Mesendoderm (in vitro differentiated cells): ENCODE measurements around the gene CREBZF.
"Not testable (repeated sequence)": the region's sequence is repeated elsewhere in the genome, so short reads cannot be mapped to it uniquely, and the experiment has no call there.

Source experiments
- DNase-seq: peaks from one replicate; pipeline ENCODE4 v3.0.0; 2013
- H2AK5ac ChIP-seq: 2 replicates; pipeline ENCODE4 v1.6.1; 2013; ENCODE audit warnings: low read length, inconsistent platforms
- H2BK120ac ChIP-seq: 2 replicates; pipeline ENCODE4 v1.6.1; 2013; ENCODE audit warnings: low read depth, mild to moderate bottlenecking, low read length, moderate library complexity, mixed read lengths
- H2BK15ac ChIP-seq: replicated peaks from 2 replicates; pipeline ENCODE4 v1.6.1; 2013; ENCODE audit warnings: low read depth, mild to moderate bottlenecking, moderate library complexity
- H2BK5ac ChIP-seq: 2 replicates; pipeline ENCODE4 v1.6.1; 2013; ENCODE audit warnings: low read length, inconsistent platforms
- H3K18ac ChIP-seq: 2 replicates; pipeline ENCODE4 v1.6.1; 2013; ENCODE audit warnings: mild to moderate bottlenecking, low read length, mixed read lengths
- H3K23ac ChIP-seq: one replicate; pipeline ENCODE4 v1.6.1; 2013; ENCODE audit warnings: low read length
- H3K27ac ChIP-seq: 2 replicates; pipeline ENCODE4 v1.5.1; 2013; ENCODE audit warnings: low read depth, mild to moderate bottlenecking, inconsistent platforms, low read length, moderate library complexity
- H3K27me3 ChIP-seq: 2 replicates; pipeline ENCODE4 v1.6.1; 2013; ENCODE audit warnings: low read length, control low read depth, mild to moderate bottlenecking, inconsistent platforms; ENCODE audit not compliant: insufficient read depth, poor library complexity
- H3K36me3 ChIP-seq: 2 replicates; pipeline ENCODE4 v1.6.1; 2013; ENCODE audit warnings: low read length, inconsistent platforms; ENCODE audit not compliant: control insufficient read depth, insufficient read depth
- H3K4ac ChIP-seq: one replicate; pipeline ENCODE4 v1.6.1; 2013; ENCODE audit warnings: low read depth, mild to moderate bottlenecking, low read length, moderate library complexity
- H3K4me1 ChIP-seq: 2 replicates; pipeline ENCODE4 v1.6.1; 2013; ENCODE audit warnings: low read depth, low read length, inconsistent platforms; ENCODE audit not compliant: control insufficient read depth
- H3K4me2 ChIP-seq: 2 replicates; pipeline ENCODE4 v1.6.1; 2013; ENCODE audit warnings: low read length
- H3K4me3 ChIP-seq: 2 replicates; pipeline ENCODE4 v1.5.1; 2013; ENCODE audit warnings: mild to moderate bottlenecking, low read length
- H3K56ac ChIP-seq: one replicate; pipeline ENCODE4 v1.6.1; 2013; ENCODE audit warnings: low read length
- H3K79me1 ChIP-seq: 2 replicates; pipeline ENCODE4 v1.6.1; 2013; ENCODE audit warnings: low read length, inconsistent platforms
- H3K79me2 ChIP-seq: 2 replicates; pipeline ENCODE4 v1.6.1; 2013; ENCODE audit warnings: mild to moderate bottlenecking, low read length; ENCODE audit not compliant: control insufficient read depth, insufficient read depth
- H3K9ac ChIP-seq: 2 replicates; pipeline ENCODE4 v1.6.1; 2013; ENCODE audit warnings: low read length, inconsistent platforms
- H4K5ac ChIP-seq: one replicate; pipeline ENCODE4 v1.6.1; 2013; ENCODE audit warnings: low read length
- H4K8ac ChIP-seq: one replicate; pipeline ENCODE4 v1.6.1; 2013; ENCODE audit warnings: low read depth, mild to moderate bottlenecking, control low read depth, low read length, moderate library complexity
- WGBS: extraction: QIAGEN DNeasy Blood & Tissue Kit; methylation state at CpG from one replicate; pipeline ENCODE4 v1.1.7; 2013; ENCODE audit warnings: low lambda C conversion rate, missing lambda C conversion rate; ENCODE audit not compliant: insufficient coverage; ENCODE audit errors: extremely low coverage; 5-methylcytosine and 5-hydroxymethylcytosine counted together

The CREBZF gene

GRCh38 chr11:85627332-85627997 lies 37.5 kb downstream of the CREBZF start, which contains the start of gene DLG2:
TSS of gene DLG2 (minus strand) at chr11:85627344.
- WGBS: no CpG with 5 or more reads among the region's 23 CpGs

GRCh38 chr11:85626496-85626895 lies 38.4 kb downstream of the CREBZF start:
- WGBS: 100% methylated on average over 2 of the region's 2 CpGs

More at GRCh38 chr11:85627332-85627997, 37.5 kb downstream of the CREBZF start, which contains the start of gene DLG2:
- DNase-seq: peak; percentile 53
- H3K79me2 ChIP-seq: peaks cover 26% of the 10 kb centered on the region
- no peak within 1 kb of the TSS for H3K4ac ChIP-seq
- peak within 1 kb of the TSS; percentile 42 for H3K18ac ChIP-seq
- no peak within 1 kb of the TSS for H2BK120ac ChIP-seq
- no peak within 1 kb of the TSS for H2AK5ac ChIP-seq
- no peak within 1 kb of the TSS for H3K23ac ChIP-seq
- peaks cover 2% of the 10 kb centered on the region for H3K36me3 ChIP-seq
- no peaks in the 10 kb centered on the region for H3K4me1 ChIP-seq
- peaks cover 5% of the 10 kb centered on the region for H3K79me1 ChIP-seq
- no peak within 1 kb of the TSS for H2BK15ac ChIP-seq
- H3K9ac ChIP-seq: peak within 1 kb of the TSS; percentile 91
- H3K56ac ChIP-seq: peak within 1 kb of the TSS; percentile 84
- peak within 1 kb of the TSS; percentile 65 for H3K27ac ChIP-seq
- H4K5ac ChIP-seq: no peak within 1 kb of the TSS
- peak within 1 kb of the TSS; percentile 80 for H3K4me3 ChIP-seq
- H3K4me2 ChIP-seq: peak within 1 kb of the TSS; percentile 84
- no peak within 1 kb of the TSS for H2BK5ac ChIP-seq
- H3K27me3 ChIP-seq: no peaks in the 10 kb centered on the region
- no peak within 1 kb of the TSS for H4K8ac ChIP-seq

GRCh38 chr11:85620256-85620655 lies 44.7 kb downstream of the CREBZF start:
- Histone ChIP-seq H3K9ac (no peak overlapping the region), H3K4me1 (no peaks in the 10 kb centered on the region), H4K8ac (no peak overlapping the region), H2BK5ac (no peak overlapping the region), H3K79me2 (no peaks in the 10 kb centered on the region), H3K79me1 (no peaks in the 10 kb centered on the region), H2AK5ac (no peak overlapping the region), H3K56ac (no peak overlapping the region), H3K4me3 (no peak overlapping the region), H3K4ac (no peak overlapping the region), H2BK120ac (no peak overlapping the region), H3K36me3 (no peaks in the 10 kb centered on the region), H3K18ac (no peak overlapping the region), H4K5ac (no peak overlapping the region), H2BK15ac (no peak overlapping the region), H3K4me2 (no peak overlapping the region), H3K23ac (no peak overlapping the region), H3K27me3 (no peaks in the 10 kb centered on the region), H3K27ac (no peak overlapping the region)
- DNase-seq: no peak
- no CpG with 5 or more reads among the region's 3 CpGs for WGBS

More at GRCh38 chr11:85626496-85626895, 38.4 kb downstream of the CREBZF start:
- peaks cover 2% of the 10 kb centered on the region for H3K36me3 ChIP-seq
- no peaks in the 10 kb centered on the region for H3K27me3 ChIP-seq
- H3K4me1 ChIP-seq: no peaks in the 10 kb centered on the region
- H3K18ac ChIP-seq: no peak overlapping the region
- no peak overlapping the region for H3K4ac ChIP-seq
- no peak overlapping the region for H2AK5ac ChIP-seq
- no peak overlapping the region for H4K8ac ChIP-seq
- no peak overlapping the region for H3K9ac ChIP-seq
- no peak overlapping the region for H2BK120ac ChIP-seq
- peaks cover 26% of the 10 kb centered on the region for H3K79me2 ChIP-seq
- no peak for DNase-seq
- H3K4me2 ChIP-seq: no peak overlapping the region
- no peak overlapping the region for H2BK15ac ChIP-seq
- no peak overlapping the region for H3K27ac ChIP-seq
- H3K23ac ChIP-seq: no peak overlapping the region
- no peak overlapping the region for H2BK5ac ChIP-seq
- peaks cover 5% of the 10 kb centered on the region for H3K79me1 ChIP-seq
- no peak overlapping the region for H4K5ac ChIP-seq
- no peak overlapping the region for H3K56ac ChIP-seq
- H3K4me3 ChIP-seq: no peak overlapping the region

GRCh38 chr11:85619499-85619898 lies 45.4 kb downstream of the CREBZF start:
- no peaks in the 10 kb centered on the region for H3K79me2 ChIP-seq
- no peaks in the 10 kb centered on the region for H3K36me3 ChIP-seq
- H3K4me1 ChIP-seq: no peaks in the 10 kb centered on the region
- no peak overlapping the region for H4K8ac ChIP-seq
- no peak overlapping the region for H3K9ac ChIP-seq
- no peak overlapping the region for H2BK120ac ChIP-seq
- no peak overlapping the region for H3K18ac ChIP-seq
- H2BK5ac ChIP-seq: no peak overlapping the region
- no peak overlapping the region for H3K4ac ChIP-seq
- no peak overlapping the region for H2BK15ac ChIP-seq
- no CpG with 5 or more reads among the region's 6 CpGs for WGBS
- H3K27ac ChIP-seq: no peak overlapping the region
- no peak overlapping the region for H3K4me3 ChIP-seq
- H3K4me2 ChIP-seq: no peak overlapping the region
- H3K23ac ChIP-seq: no peak overlapping the region
- H3K27me3 ChIP-seq: no peaks in the 10 kb centered on the region
- no peak for DNase-seq
- H2AK5ac ChIP-seq: no peak overlapping the region
- no peaks in the 10 kb centered on the region for H3K79me1 ChIP-seq
- H3K56ac ChIP-seq: no peak overlapping the region
- H4K5ac ChIP-seq: no peak overlapping the region

- H2BK5ac ChIP-seq, H3K23ac ChIP-seq, H3K4ac ChIP-seq, H2BK120ac ChIP-seq, H4K8ac ChIP-seq, H3K79me2 ChIP-seq, H3K56ac ChIP-seq, H3K4me1 ChIP-seq, H3K27me3 ChIP-seq, H3K79me1 ChIP-seq, H3K9ac ChIP-seq, H3K18ac ChIP-seq, H2BK15ac ChIP-seq, H4K5ac ChIP-seq, H3K27ac ChIP-seq, H3K4me2 ChIP-seq, DNase-seq, H2AK5ac ChIP-seq, H3K4me3 ChIP-seq, H3K36me3 ChIP-seq: not testable (repeated sequence)
- no CpG with 5 or more reads among the region's 2 CpGs for WGBS
Observed at GRCh38 chr11:85611643-85612042, 53.3 kb downstream of the CREBZF start.
